Upper lobe of left lung (tissue), 4 donors: ENCODE measurements around the gene KRT27.

ENCODE experiments used
- POLR2A ChIP-seq, 4 donors: fragments of 450-650 bp; IDR thresholded peaks; one replicate each; pipeline ENCODE4 v1.5.1; 2016 to 2017; ENCODE audit warnings: antibody characterized with exemption in 4 of 4, mild to moderate bottlenecking in 2 of 4
- POLR2AphosphoS5 ChIP-seq, 2 donors: sonication (generic); formaldehyde crosslinking; IDR thresholded peaks; one replicate each; pipeline ENCODE4 v1.5.1; 2017; ENCODE audit warnings: antibody characterized with exemption in 2 of 2
- TF ChIP-seq, protein P1 (sequence below), 6 experiments: fragments of 450-650 bp in 4 of 6; fragments of 200-600 bp in 2 of 6; sonication (generic) in 2 of 6; IDR thresholded peaks; one replicate each; pipeline ENCODE4 v1.5.1; 2016 to 2019; ENCODE audit warnings: antibody characterized with exemption in 6 of 6

DNA sequence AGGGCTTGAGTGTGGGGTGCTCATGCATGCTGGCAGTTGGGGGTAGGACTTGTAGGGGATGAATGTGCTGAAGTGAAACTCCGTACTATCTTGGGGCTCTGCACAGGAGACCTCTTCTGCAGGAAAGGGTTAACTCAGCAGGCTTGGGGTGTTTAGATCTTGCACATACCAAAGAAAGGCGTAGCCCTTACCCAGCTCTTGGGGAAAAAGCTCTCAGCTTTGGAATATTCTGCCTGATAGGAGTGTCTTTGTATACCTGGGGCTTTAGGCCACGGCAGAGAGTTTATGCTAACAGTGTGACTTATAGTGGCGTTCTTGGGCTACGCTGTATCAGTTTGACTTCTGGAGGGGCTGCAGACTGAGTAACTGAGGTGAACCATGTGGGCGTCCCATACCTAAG, 48.3 kb downstream of the KRT27 start:
- TF ChIP-seq, protein P1, sequence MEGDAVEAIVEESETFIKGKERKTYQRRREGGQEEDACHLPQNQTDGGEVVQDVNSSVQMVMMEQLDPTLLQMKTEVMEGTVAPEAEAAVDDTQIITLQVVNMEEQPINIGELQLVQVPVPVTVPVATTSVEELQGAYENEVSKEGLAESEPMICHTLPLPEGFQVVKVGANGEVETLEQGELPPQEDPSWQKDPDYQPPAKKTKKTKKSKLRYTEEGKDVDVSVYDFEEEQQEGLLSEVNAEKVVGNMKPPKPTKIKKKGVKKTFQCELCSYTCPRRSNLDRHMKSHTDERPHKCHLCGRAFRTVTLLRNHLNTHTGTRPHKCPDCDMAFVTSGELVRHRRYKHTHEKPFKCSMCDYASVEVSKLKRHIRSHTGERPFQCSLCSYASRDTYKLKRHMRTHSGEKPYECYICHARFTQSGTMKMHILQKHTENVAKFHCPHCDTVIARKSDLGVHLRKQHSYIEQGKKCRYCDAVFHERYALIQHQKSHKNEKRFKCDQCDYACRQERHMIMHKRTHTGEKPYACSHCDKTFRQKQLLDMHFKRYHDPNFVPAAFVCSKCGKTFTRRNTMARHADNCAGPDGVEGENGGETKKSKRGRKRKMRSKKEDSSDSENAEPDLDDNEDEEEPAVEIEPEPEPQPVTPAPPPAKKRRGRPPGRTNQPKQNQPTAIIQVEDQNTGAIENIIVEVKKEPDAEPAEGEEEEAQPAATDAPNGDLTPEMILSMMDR (IDR thresholded peaks at IDR 0.05): no peak
- TF ChIP-seq POLR2A (IDR thresholded peaks at IDR 0.05) (no peak), POLR2AphosphoS5 (IDR thresholded peaks at IDR 0.05) (no peak)
